Stomach smooth muscle (tissue), 2 donors: ENCODE data around the gene IGF2R.
"Not testable (repeated sequence)": the region's sequence is repeated elsewhere in the genome, so short reads cannot be mapped to it uniquely, and the experiment has no call there.

ENCODE experiments used
- H3K27ac ChIP-seq: one replicate; pipeline ENCODE4 v1.7.0; 2013; ENCODE audit warnings: mild to moderate bottlenecking, low read length, inconsistent platforms
- H3K27me3 ChIP-seq, 2 donors: one replicate each; pipeline ENCODE4 v1.7.0; 2013; ENCODE audit warnings: low read length in 2 of 2; ENCODE audit not compliant: insufficient read depth in 2 of 2, control insufficient read depth in 1 of 2
- H3K36me3 ChIP-seq, 2 donors: one replicate each; pipeline ENCODE4 v1.7.0; 2013; ENCODE audit warnings: low read length in 2 of 2; ENCODE audit not compliant: control insufficient read depth in 2 of 2, insufficient read depth in 2 of 2
- H3K4me1 ChIP-seq: one replicate; pipeline ENCODE4 v1.7.0; 2013; ENCODE audit warnings: low read length; ENCODE audit not compliant: control insufficient read depth, insufficient read depth
- H3K4me3 ChIP-seq, 2 donors: one replicate each; pipeline ENCODE4 v1.7.0; 2013; ENCODE audit warnings: low read length in 2 of 2
- H3K9ac ChIP-seq, 2 donors: one replicate each; pipeline ENCODE4 v1.7.0; 2013; ENCODE audit warnings: low read length in 2 of 2, mild to moderate bottlenecking in 1 of 2
- H3K9me3 ChIP-seq, 2 donors: one replicate each; pipeline ENCODE4 v1.7.0; 2013; ENCODE audit warnings: low read length in 2 of 2; ENCODE audit not compliant: control insufficient read depth in 2 of 2
- donor health status: healthy.
- donor health status: Pancreatic carcinoma.

IGF2R gene

GRCh38 chr6:159955945-159956361 is 12.9 kb upstream of the IGF2R start:
- Histone ChIP-seq H3K27ac (no peak overlapping the region), H3K9ac (no peak overlapping the region), H3K9me3 (no peaks in the 10 kb centered on the region), H3K36me3 (no peaks in the 10 kb centered on the region), H3K4me1 (peaks cover 7% of the 10 kb centered on the region), H3K4me3 (no peak overlapping the region), H3K27me3 (no peaks in the 10 kb centered on the region)

GRCh38 chr6:159957071-159957673 is 11.7 kb upstream of the IGF2R start:
- Histone ChIP-seq H3K4me1 (peaks cover 7% of the 10 kb centered on the region), H3K4me3 (no peak overlapping the region), H3K27ac (no peak overlapping the region), H3K27me3 (no peaks in the 10 kb centered on the region), H3K36me3 (no peaks in the 10 kb centered on the region), H3K9ac (no peak overlapping the region), H3K9me3 (no peaks in the 10 kb centered on the region)

- no peak overlapping the region for H3K9ac ChIP-seq
- H3K4me1 ChIP-seq = peaks cover 7% of the 10 kb centered on the region
- no peaks in the 10 kb centered on the region for H3K36me3 ChIP-seq
- no peaks in the 10 kb centered on the region for H3K27me3 ChIP-seq
- H3K9me3 ChIP-seq = no peaks in the 10 kb centered on the region
- H3K4me3 ChIP-seq = no peak overlapping the region
- H3K27ac ChIP-seq = peak overlapping the region; percentile 46
These were observed 9.5 kb upstream of the IGF2R start for GRCh38 chr6:159959165-159959975.

- no peaks in the 10 kb centered on the region for H3K36me3 ChIP-seq
- H3K27ac ChIP-seq = peak overlapping the region; percentile 46
- H3K4me3 ChIP-seq = no peak overlapping the region
- no peaks in the 10 kb centered on the region for H3K9me3 ChIP-seq
- peaks cover 7% of the 10 kb centered on the region for H3K4me1 ChIP-seq
- H3K9ac ChIP-seq = no peak overlapping the region
- no peaks in the 10 kb centered on the region for H3K27me3 ChIP-seq
These were observed 8.9 kb upstream of the IGF2R start for GRCh38 chr6:159959976-159960384.

GRCh38 chr6:159960485-159960884 is 8.4 kb upstream of the IGF2R start:
- H3K27ac ChIP-seq = no peak overlapping the region
- no peaks in the 10 kb centered on the region for H3K9me3 ChIP-seq
- no peaks in the 10 kb centered on the region for H3K36me3 ChIP-seq
- no peak overlapping the region for H3K9ac ChIP-seq
- H3K4me1 ChIP-seq = peaks cover 7% of the 10 kb centered on the region
- peaks cover 0 to 1% of the 10 kb centered on the region in 2 donors for H3K27me3 ChIP-seq
- no peak overlapping the region for H3K4me3 ChIP-seq

- peaks cover 0 to 2% of the 10 kb centered on the region in 2 donors for H3K27me3 ChIP-seq
- no peaks in the 10 kb centered on the region for H3K9me3 ChIP-seq
- H3K27ac ChIP-seq = no peak overlapping the region
- peaks cover 7% of the 10 kb centered on the region for H3K4me1 ChIP-seq
- H3K9ac ChIP-seq = no peak overlapping the region
- H3K36me3 ChIP-seq = no peaks in the 10 kb centered on the region
- H3K4me3 ChIP-seq = no peak overlapping the region
These were observed 7.4 kb upstream of the IGF2R start for GRCh38 chr6:159961528-159961927.

- H3K9ac ChIP-seq = no peak overlapping the region
- H3K4me3 ChIP-seq = no peak overlapping the region
- peaks cover 0 to 2% of the 10 kb centered on the region in 2 donors for H3K27me3 ChIP-seq
- peaks cover 7% of the 10 kb centered on the region for H3K4me1 ChIP-seq
- H3K36me3 ChIP-seq = no peaks in the 10 kb centered on the region
- H3K27ac ChIP-seq = no peak overlapping the region
- H3K9me3 ChIP-seq = no peaks in the 10 kb centered on the region
These were observed 5.8 kb upstream of the IGF2R start for GRCh38 chr6:159963111-159963510.

- H3K36me3 ChIP-seq = no peaks in the 10 kb centered on the region
- H3K9ac ChIP-seq = no peak overlapping the region
- H3K27ac ChIP-seq = no peak overlapping the region
- H3K4me1 ChIP-seq = peaks cover 12% of the 10 kb centered on the region
- H3K27me3 ChIP-seq = peaks cover 0 to 2% of the 10 kb centered on the region in 2 donors
- H3K9me3 ChIP-seq = no peaks in the 10 kb centered on the region
- H3K4me3 ChIP-seq = no peak overlapping the region
These were observed 4.8 kb upstream of the IGF2R start for GRCh38 chr6:159964046-159964445.

- peaks cover 12% of the 10 kb centered on the region for H3K4me1 ChIP-seq
- no peak overlapping the region for H3K9ac ChIP-seq
- no peak overlapping the region for H3K27ac ChIP-seq
- no peak overlapping the region for H3K4me3 ChIP-seq
- H3K36me3 ChIP-seq = no peaks in the 10 kb centered on the region
- peaks cover 0 to 2% of the 10 kb centered on the region in 2 donors for H3K27me3 ChIP-seq
- H3K9me3 ChIP-seq = no peaks in the 10 kb centered on the region
These were observed 2.5 kb upstream of the IGF2R start for GRCh38 chr6:159966339-159966738.

- peaks cover 12% of the 10 kb centered on the region for H3K4me1 ChIP-seq
These were observed 1.9 kb upstream of the IGF2R start for GRCh38 chr6:159966981-159967380.

GRCh38 chr6:159967621-159968020 is 1.3 kb upstream of the IGF2R start:
- H3K9me3 ChIP-seq, H3K36me3 ChIP-seq, H3K27me3 ChIP-seq, H3K4me3 ChIP-seq, H3K9ac ChIP-seq, H3K27ac ChIP-seq: not testable (repeated sequence)
- peaks cover 15% of the 10 kb centered on the region for H3K4me1 ChIP-seq

More at GRCh38 chr6:159966981-159967380, 1.9 kb upstream of the IGF2R start:
- Histone ChIP-seq H3K4me3 (no peak overlapping the region), H3K9ac (no peak overlapping the region), H3K36me3 (no peaks in the 10 kb centered on the region), H3K27ac (no peak overlapping the region), H3K9me3 (no peaks in the 10 kb centered on the region), H3K27me3 (peaks cover 0 to 2% of the 10 kb centered on the region in 2 donors)
